ENCODE data around the gene CS.
"Not testable (repeated sequence)": the region's sequence is repeated elsewhere in the genome, so short reads cannot be mapped to it uniquely, and the experiment has no call there.

The CS gene

DNA sequence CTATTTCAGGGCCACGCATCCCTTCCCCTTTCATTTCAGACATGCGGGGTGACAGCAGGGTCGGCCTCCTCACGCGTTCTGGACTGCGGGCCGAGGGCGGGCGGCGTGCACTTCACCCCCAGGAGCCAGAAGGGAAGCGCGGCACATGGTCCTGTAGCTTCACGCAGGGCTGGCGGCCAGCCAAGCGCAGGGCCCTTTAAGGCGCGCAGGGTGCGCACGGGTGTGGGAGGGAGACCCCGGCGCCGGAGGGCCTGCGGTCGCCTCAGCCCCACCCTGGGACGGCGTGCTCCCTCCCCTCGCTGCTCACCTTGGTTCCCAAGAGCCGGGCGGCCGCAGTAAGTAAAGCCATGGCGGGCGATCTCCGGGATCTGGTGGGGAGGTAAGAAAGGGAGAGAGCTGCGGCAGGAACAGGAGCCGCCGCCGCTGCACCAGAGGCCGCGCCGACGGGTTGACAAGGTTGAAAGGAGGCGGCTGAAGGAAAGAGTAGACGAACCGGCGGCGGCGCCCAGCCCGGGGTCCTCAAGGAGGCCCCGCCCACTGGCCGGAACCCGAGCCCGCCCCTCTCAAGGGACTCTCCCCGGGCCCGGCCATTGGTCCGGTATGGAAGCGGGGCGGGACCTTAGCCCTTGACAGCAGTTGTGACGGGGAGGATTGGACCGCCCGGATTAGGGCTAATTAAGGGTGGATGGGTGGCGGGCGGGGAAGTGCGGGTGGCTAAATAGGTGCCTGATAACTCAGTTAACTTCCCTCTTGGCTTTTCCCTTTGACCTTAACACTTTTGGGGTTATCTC lies at the start of gene CS:
TSS of gene CS (minus strand) at position 478 of the 791 bp plus-strand sequence. CDS start at position 349, 129 bp downstream.
- DNase-seq (ENCODE audit: low read depth): peak; percentile 99

DNA sequence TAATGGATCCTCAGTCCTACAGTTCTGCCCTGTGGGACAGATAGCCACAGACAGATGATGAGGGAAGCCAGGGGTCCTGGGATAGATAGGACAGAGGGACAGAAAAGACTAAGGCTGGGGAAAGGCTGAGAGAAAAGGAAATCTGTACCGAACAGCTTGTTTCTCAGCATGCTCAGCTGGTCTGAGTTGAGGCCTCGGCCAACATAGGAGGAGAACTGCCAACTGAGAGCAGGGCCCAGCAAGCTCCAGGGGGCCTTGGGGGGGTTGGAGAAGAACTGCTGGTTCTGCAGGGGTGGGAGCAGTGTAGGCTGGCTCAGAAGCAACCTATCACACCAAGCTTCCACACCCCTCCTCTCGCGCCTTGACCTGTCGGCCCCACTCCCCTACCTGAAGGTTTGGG lies 48.6 kb upstream of the CS start:
- no peak for DNase-seq (ENCODE audit: low read depth)

DNA sequence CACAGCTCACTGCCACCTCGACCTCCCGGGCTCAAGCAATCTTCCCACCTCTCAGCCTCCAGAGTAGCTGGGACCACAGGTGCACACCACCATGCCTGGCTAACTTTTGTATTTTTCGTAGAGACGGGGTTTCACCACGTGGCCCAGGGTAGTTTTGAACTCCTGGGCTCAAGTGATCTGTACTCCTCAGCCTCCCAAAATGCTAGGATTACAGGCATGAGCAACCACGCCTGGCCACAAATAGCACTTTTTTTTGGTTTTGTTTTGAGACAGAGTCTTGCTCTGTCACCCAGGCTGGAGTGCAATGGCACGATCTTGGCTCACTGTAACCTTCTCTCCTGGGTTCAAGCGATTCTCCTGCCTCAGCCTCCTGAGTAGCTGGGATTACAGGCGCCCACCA lies 47.1 kb upstream of the CS start:
- not testable (repeated sequence) for DNase-seq (ENCODE audit: low read depth)

DNA sequence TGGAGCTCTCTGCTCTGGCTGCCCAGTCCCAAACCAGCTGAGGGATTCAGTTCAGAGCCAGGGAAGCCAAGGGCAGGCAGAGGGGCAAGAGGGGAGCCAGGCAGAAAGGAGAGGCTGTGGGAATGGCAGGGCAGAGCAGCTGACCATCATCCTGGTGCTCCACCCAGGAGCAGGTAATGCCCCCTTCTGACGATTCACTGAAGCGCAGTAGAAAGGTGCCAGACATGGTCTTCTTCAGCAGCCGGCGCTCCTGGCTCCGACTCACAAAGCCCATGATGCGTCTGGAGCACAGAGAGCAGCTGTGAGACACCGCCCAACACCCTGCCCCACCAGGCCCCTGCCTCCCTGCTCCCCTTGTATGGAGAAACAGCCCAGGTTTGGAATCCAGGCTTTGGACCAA lies 46.5 kb upstream of the CS start:
- no peak for DNase-seq (ENCODE audit: low read depth)

DNA sequence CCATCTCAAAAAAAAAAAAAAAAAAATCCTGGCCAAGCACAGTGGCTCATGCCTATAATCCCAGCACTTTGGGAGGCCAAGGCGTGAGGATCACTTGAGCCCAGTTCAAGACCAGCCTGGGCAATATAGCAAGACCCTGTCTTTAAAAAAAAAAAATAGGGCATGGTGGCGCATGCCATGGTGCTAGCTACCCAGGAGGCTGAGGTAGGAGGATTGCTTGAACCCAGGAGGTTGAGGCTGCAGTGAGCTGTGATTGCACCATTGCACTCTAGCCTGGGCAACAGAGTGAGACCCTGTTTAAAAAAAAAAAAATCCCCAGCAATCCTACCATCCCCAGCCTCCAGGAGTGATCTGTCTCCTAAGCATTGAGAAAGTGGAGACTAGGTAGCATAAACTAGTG lies 42.2 kb upstream of the CS start:
- DNase-seq (ENCODE audit: low read depth): not testable (repeated sequence)

DNA sequence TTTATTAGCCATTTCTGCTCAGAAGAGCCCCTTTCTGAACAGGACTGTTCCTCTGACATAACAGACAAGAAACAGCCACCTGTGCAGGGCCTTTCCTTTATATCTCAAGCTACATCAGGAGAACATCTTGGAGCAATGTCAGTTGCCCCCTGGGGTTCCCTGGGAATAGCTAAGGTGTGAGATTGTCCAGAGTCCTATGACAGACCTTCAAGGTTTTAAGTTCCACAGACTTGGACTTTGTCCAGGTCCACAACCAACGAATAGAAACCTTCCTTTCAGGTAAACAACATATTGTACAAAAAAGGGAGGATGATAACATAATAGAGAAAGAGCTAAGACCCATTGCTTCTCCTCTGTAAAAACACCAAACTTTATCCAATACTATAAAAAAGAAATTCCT lies 41.5 kb upstream of the CS start:
- no peak for DNase-seq (ENCODE audit: low read depth)

DNA sequence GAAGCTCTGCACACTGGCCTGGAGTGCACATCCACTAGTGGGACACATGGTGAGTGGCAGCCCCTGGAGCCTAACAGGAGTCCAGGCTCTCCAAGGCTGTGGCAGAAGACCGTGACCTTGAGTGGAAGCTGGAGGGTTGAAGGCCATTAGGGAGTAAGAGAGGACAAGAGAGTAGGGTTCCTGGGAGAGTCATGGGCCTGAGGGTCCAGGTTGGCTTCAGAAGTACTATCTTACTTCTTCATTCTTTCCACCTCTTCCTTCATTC lies 39.0 kb upstream of the CS start:
- no peak for DNase-seq (ENCODE audit: low read depth)

DNA sequence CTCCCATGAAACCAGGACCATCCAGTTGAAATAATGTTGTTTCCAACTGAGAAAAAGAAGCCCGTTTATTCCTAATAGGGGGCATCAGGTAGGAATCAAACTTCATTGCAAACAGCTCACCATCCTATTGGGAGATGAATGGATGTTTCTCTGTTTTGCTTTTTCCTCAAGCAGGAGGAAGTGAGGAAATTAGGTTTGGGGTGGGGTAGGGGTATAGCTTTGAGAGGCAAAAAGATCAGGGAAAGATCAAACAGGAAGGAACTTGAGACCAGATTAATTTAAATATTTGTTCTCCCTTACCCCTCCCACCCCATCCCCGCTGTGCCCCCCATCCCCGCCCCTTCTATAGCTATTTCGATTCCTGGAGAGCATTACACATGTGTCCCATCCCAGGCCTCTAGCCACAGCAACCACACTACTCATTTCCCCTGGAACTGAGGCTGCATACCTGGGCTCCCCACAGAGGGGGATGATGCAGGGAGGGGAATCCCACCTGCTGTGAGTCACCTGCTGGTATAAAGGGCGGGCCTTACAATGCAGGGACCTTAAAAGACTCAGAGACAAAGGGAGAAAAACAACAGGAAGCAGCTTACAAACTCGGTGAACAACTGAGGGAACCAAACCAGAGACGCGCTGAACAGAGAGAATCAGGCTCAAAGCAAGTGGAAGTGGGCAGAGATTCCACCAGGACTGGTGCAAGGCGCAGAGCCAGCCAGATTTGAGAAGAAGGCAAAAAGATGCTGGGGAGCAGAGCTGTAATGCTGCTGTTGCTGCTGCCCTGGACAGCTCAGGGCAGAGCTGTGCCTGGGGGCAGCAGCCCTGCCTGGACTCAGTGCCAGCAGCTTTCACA lies 38.4 kb upstream of the CS start, which contains the start of gene IL23A:
TSS of gene IL23A (plus strand) at position 577 of the 850 bp plus-strand sequence. CDS start at position 738, 161 bp downstream.
- DNase-seq (ENCODE audit: low read depth): peak; percentile 68

DNA sequence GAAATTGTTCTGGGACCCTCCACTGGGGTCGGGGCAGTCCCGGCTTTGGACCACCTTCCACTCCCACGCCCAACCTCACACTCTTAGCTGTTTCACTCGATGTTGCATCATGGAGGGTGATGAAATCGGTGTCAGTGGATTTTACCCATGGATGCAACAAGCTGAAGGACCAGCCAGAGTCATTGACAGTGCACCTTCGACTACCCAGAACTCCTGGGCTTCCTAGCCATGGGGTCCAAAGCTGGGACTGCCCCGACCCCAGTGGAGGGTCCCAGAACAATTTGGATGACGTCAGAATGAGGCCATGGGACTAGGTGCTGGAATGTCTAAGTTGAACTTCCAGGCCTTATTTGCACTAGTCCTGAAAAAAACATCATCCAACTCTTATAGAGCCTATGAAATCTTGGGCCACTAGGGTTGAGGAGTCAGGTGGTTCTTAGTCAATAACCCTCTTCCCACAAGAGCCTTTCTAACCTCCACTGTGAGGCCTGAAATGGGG lies 37.7 kb upstream of the CS start:
- DNase-seq (ENCODE audit: low read depth): no peak

DNA sequence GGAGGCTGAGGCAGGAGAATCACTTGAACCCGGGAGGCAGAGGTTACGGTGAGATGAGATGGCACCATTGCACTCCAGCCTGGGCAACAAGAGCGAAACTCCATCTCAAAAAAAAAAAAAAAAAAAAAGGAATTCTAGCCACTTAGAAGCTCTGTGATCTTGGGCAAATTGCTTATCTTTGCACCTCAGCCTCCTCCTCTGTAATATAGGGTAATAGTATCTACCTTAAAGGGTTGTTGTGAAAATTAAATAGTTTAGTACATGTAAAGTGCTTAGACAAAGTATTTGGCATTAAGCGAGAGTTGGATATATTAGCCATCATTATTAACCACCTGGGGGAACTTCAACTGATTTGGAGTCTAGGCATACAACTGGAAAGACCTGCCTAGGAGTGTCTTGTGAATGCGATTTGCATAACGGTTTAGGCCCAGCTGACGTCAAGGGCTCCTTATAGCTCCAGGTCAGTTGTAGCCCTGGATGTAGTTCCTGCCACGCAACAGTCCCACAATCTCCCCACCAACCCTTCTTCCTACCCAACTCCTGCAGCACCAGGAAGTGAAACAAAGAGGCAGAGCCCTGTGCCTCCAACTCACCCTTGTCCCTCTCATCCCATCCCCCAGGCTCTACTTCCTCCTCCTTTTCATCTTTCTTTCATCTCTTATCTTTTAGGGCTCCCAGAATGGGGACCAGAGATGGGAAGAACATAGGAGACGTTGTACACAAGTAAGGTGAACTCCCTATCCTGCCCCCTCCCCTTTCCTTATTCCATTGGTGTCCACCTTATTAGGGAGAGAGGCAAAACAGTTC lies 36.4 kb upstream of the CS start:
- DNase-seq (ENCODE audit: low read depth): no peak

DNA sequence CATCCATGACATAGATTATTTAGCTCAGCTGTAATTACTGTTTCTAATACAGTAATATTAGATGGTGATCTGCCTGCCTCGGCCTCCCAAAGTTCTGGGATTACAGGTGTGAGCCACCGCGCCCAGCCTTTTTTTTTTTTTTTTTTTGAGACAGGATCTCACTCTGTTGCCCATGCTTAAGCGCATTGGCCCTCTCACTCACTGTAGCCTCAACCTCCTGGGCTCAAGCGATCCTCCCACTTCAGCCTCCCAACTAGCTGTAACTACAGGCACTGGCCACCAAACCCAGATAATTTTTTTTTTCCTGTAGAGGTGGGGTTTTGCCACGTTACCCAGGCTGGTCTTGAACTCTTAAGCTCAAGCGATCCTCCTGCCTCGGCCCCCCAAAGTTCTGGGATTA lies 35.4 kb upstream of the CS start:
- not testable (repeated sequence) for DNase-seq (ENCODE audit: low read depth)

DNA sequence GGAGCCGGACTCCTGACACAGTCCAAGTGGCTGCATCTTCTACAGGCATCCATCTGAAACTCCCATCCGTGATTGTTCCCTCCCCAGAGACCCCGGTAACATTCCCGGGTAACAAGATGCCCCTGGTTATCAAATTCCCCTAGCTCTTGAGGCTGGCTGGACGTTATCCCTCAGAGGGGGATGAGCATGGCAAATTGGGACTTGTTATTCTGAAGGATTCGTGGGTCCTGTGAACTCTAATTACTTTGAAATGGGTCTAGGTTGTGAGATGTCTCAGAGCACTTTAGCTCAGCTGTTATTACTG lies 34.3 kb upstream of the CS start:
- no peak for DNase-seq (ENCODE audit: low read depth)

DNA sequence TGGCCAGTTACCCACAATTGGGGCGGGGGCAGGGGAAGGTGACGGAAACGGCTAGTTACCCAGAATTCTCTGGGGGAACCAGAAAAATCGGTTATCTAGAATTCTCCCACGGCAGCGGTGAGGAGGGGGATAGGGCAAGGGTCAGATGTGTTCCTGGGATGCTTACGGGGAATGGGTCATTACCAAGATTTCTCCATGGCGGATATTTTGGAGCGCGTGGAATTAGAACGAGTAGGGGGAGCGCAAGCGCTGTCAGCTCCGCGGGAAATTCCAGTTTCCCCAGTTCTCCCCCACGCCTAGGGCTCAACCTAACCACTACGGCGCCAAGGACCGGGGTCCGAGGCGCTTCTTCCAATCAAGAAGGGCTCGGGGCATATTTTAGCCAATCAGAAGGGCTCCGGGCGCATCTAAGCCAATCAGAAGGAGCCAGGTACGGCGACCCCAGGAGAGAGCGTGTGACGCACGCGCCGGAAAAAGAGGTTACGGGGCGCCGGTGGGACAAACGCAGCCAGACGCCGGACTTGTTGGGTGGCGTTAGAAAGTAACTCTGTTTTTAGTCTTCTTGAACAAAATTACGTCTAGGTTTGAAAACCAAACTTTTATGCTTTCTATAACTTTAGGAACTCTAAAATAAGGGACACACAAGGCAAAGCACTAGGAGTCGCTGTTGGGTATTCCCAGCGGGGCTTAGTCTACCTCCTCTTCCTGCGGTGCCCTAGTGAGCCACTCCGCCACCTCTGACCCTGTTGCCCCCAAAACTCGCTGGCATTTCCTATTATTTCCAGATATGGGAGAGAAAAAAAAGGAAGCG lies 33.8 kb upstream of the CS start, which contains the start of gene PAN2:
TSS of gene PAN2 (minus strand) at position 322 of the 811 bp plus-strand sequence. CDS start 906 bp downstream, outside the sequence.
- DNase-seq (ENCODE audit: low read depth): peak; percentile 88

DNA sequence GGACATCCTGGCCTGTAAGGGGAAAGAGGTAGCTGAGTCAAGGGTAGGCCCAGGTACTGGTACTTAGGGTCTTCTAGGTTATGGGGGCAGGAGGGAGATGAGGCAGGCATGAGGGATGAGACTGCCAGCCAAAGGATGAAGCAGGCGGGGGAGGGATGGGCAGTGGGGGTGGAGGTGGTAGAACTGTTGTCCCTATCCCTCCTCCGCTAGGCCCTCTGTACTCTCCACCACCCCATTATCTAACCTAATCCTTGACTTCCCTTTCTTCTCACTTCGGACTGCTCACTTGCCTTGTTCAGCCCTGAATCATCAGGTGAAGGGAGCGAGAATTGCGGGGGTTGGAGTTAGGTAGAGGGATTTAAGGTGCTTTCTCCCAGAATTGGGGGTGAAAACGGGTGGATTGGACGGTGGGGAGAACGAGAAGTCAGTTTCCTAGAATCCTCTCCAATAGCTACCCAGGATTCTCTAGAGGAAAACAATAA lies 33.1 kb upstream of the CS start:
- no peak for DNase-seq (ENCODE audit: low read depth)

DNA sequence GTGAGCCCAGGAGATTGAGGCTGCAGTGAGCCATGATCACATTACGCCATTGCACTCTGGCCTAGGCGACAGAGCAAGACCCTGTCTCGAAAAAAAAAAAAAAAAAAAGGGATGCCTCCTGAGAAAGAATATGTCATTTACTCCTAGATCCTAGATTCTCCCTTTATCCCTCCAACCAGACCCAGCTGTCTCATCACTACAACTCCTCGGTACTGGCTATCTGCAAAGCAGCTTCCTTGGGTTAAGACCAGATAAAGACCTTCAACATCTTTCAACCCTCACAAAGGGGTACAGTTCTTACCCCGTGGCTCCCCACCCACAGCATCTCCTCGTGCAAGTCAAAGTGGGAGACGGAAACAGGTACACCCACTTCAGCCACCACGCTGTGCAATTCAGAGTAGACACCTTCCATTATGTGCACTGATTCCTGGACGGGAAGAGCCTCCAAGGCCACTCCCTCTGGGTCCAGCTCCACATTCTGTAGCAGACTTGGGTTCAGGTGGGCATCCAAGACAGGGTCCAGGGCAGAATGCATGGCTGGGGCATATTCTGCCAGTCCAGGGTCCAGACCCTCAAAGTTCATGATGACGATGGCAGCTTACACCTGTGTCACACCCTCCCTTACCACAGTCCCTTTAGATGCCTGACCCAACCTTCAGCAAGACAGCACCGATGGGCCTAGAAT lies 32.5 kb upstream of the CS start:
- no peak for DNase-seq (ENCODE audit: low read depth)

DNA sequence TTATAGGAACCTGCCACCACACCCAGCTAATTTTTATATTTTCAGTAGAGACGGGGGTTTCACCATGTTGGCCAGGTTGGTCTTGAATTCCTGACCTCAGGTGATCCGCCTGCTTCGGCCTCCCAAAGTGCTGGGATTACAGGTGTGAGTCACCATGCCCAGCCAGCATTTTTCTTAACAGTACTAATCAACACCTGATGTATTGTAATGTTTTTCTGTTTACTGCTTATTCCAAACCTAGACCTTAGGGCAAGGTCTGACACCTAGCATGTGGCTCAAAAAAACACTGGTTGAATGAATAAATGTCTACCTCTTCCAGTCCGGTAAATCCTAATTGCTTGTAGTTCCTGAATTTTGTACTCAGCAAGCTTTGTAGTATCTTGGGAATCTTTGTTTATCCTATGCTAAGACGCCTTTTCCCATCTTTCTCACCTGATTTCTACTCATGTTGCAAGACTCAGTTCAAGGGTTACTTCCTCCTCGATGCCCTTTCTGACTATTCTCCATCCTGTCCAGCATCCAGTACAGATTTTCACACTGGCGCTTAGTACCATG lies 30.9 kb upstream of the CS start:
- DNase-seq (ENCODE audit: low read depth): no peak

DNA sequence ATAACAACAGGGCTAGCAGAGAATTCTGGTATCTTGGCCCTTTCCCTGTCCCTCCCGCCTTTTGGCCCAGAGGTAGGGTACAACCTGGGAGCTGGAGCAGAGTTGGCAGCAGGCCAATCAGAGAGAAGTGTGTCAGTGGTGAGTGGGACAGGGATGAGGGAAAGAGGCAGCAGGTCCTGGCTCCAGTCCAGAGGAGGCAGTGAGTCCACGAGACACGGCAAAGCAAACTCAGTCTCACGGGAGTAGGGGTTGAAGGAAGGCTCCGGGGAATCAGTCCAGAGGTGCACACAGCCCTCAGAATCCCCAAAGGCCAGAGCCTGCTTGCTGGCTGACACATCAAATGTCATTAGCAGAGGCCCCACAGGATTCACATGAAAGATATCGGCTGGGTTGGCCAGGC lies 26.4 kb upstream of the CS start:
- no peak for DNase-seq (ENCODE audit: low read depth)

DNA sequence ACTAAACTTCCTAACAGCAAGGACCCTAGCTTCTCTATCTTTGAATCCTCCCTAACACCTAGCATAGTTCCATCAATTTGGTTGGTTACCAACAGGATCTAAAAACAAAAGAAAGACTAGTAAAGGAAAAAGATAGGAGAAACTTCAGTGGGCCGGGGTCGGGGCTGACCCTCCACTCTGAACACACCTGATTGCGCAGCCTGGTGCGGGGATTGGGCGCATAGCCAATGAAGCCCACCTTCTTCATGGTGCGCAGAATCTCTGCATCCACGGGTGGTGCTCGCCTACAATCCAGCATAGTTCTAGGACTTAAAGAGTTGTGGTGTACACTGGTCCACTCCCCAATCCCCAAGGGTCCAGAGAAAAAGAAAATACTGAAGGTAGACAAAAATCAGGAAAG lies 26.0 kb upstream of the CS start:
- DNase-seq (ENCODE audit: low read depth): no peak

DNA sequence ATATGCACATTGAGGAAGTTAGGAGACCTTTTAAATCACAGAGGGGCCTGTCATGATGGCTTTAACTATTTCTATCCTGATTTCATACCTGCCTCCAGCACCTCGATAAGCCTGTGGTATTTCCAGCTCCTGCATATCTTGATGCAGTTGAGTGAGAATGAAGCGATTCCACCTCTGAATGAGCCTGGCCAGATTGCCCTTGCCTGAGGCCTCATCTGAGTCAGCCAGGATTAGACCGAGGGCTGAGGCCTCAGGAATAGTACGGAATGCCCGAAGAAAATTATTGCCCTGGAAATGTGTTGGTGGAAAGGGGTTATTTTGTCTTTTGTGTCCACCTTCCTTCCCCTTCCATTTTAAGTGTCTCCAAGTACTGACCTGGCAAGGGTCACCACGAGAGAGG lies 24.1 kb upstream of the CS start:
- no peak for DNase-seq (ENCODE audit: low read depth)

DNA sequence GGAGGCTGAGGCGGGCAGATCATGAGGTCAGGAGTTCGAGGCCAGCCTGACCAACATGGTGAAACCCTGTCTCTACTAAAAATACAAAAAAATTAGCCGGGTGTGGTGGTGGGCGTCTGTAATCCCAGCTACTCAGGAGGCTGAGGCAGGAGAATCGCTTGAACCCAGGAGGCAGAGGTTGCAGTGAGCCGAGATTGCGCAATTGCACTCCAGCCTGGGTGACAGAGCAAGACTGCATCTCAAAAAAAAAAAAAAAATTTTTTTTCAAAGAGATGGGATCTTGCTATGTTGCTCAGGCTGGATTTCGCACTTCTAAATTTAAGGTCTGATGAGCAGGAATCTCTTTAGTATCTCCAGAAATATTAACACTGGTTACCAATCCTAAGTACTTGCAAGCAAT lies 21.5 kb upstream of the CS start:
- not testable (repeated sequence) for DNase-seq (ENCODE audit: low read depth)

DNA sequence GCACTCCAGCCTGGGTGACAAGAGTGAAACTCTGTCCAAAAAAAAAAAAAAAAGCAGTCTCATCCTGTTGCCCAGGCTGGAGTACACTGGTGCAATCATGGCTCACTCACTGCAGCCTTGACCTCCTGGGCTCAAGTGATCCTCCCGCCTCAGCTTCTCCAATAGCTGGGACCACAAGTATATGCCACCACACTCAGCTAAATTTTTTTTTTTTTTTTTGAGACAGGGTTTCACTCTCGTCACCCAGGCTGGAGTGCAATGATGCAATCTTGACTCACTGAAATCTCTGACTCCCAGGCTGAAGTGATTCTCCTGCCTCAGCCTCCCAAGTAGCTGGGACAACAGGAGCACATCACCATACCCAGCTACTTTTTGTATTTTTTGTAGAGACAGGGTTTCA lies 20.9 kb upstream of the CS start:
- DNase-seq (ENCODE audit: low read depth): no peak

Measured in stimulated activated CD8-positive, alpha-beta memory T cell treated with anti-CD3 and anti-CD28 coated beads, Interleukin-4, amount 100 ng/mL, for 24 hours (primary cell).